Measurements from ENCODE around the gene PNLIPRP3. TPM values are rescaled to one million over a fixed set of nuclear protein-coding genes. Genes with fewer than 3 reads are reported as not detected.
A peak's percentile ranks its signal among the peaks of the same experiment; 100 is the strongest.

Gene PNLIPRP3
- polyA plus RNA-seq, 3 donors = not detected

DNA sequence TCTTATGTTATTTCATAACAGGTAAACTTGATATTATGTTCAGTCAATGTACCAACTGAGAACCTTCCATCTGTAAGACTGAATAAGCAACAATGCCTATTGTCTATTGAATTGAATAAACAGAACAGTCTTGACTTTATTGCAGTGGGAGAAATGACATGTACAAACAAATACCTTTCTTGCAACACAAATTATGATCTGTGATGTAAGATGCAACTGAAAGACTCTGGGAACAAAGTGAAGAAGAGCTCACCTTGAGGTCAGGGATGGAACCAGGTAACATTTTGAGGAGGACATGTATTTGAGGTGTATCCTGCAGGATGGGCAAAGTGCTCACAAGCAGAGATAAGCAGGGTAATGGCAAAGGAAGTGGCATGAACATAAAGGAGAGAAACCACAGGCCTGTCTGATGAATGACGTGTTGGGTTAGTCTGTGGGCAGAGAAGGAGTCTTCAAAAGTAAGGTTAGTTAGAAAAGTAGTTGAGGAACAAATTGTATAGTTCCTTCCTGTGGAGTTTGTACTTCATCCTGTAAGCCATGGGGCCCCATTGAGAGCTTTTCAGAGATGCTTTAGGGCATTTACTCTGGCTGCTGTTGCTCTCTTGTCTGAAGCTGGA, 9.5 kb downstream of the PNLIPRP3 start:
- no peak overlapping the region for H3K4me3 ChIP-seq (replicated peaks in 1 of 3; ENCODE audit: low read depth in 2 of 3, low read length in 3 of 3)
- no peaks in the 10 kb centered on the region for H4K20me1 ChIP-seq (ENCODE audit: insufficient read depth, low read length)
- Mint-ChIP-seq H3K4me1 (no peaks in the 10 kb centered on the region), H3K27ac (peak overlapping the region in 1 of 7 donors; percentile 36), H3K9me3 (no peaks in the 10 kb centered on the region), H3K4me3 (no peak overlapping the region), H3K36me3 (no peaks in the 10 kb centered on the region), H3K27me3 (ENCODE audit: low read depth in 3 of 3) (peaks cover 0 to 5% (median 1%) of the 10 kb centered on the region in 3 donors)
- no peaks in the 10 kb centered on the region for H3K4me1 ChIP-seq (ENCODE audit: control insufficient read depth in 1 of 2, insufficient read depth in 2 of 2, low read length in 2 of 2)
- intact Hi-C loops (cut with micrococcal nuclease) = no loop called here
- H3K27ac ChIP-seq (ENCODE audit: low read depth in 1 of 2, low read length in 2 of 2) = no peak overlapping the region
- no peak overlapping the region for H2AFZ ChIP-seq (ENCODE audit: insufficient read depth, low read depth, low read length, poor library complexity, severe bottlenecking)
- no peak for TF ChIP-seq CTCF (IDR thresholded peaks at IDR 0.05)
- no peak overlapping the region for H3K4me2 ChIP-seq (replicated peaks; ENCODE audit: extremely low read depth, low read length, poor library complexity, severe bottlenecking)
- H3K36me3 ChIP-seq (replicated peaks in 1 of 2; ENCODE audit: control insufficient read depth in 1 of 2, insufficient read depth in 2 of 2, low read length in 2 of 2) = no peaks in the 10 kb centered on the region
- no peaks in the 10 kb centered on the region for H3K27me3 ChIP-seq (ENCODE audit: control insufficient read depth in 2 of 2, insufficient read depth in 2 of 2, low read length in 2 of 2)
- no peaks in the 10 kb centered on the region for H3K9me3 ChIP-seq (replicated peaks in 1 of 2; ENCODE audit: control insufficient read depth in 1 of 2, insufficient read depth in 1 of 2, low read length in 2 of 2)
- H3K79me2 ChIP-seq (ENCODE audit: insufficient read depth, low read length) = no peaks in the 10 kb centered on the region
- no peak for DNase-seq
- no peak overlapping the region for H3K9ac ChIP-seq (ENCODE audit: insufficient read depth, low read length, poor library complexity, severe bottlenecking)
- WGBS (ENCODE audit: insufficient coverage) = 10% methylated on average over 1 of the region's 1 CpG

- no peaks in the 10 kb centered on the region for H4K20me1 ChIP-seq (ENCODE audit: insufficient read depth, low read length)
- no peaks in the 10 kb centered on the region for H3K9me3 ChIP-seq (replicated peaks in 1 of 2; ENCODE audit: control insufficient read depth in 1 of 2, insufficient read depth in 1 of 2, low read length in 2 of 2)
- no peaks in the 10 kb centered on the region for H3K27me3 ChIP-seq (ENCODE audit: control insufficient read depth in 2 of 2, insufficient read depth in 2 of 2, low read length in 2 of 2)
- H3K4me3 ChIP-seq (replicated peaks in 1 of 3; ENCODE audit: low read depth in 2 of 3, low read length in 3 of 3) = no peak overlapping the region
- Mint-ChIP-seq H3K9me3 (no peaks in the 10 kb centered on the region), H3K4me3 (no peak overlapping the region), H3K27me3 (ENCODE audit: low read depth in 3 of 3) (peaks cover 0 to 7% (median 0%) of the 10 kb centered on the region in 3 donors), H3K27ac (no peak overlapping the region), H3K36me3 (no peaks in the 10 kb centered on the region), H3K4me1 (no peaks in the 10 kb centered on the region)
- no CpG with 5 or more reads among the region's 5 CpGs for WGBS (ENCODE audit: insufficient coverage)
- no peaks in the 10 kb centered on the region for H3K36me3 ChIP-seq (replicated peaks in 1 of 2; ENCODE audit: control insufficient read depth in 1 of 2, insufficient read depth in 2 of 2, low read length in 2 of 2)
- DNase-seq = no peak
- no peak for TF ChIP-seq CTCF (IDR thresholded peaks at IDR 0.05)
- no peak overlapping the region for H3K9ac ChIP-seq (ENCODE audit: insufficient read depth, low read length, poor library complexity, severe bottlenecking)
- no peak overlapping the region for H3K4me2 ChIP-seq (replicated peaks; ENCODE audit: extremely low read depth, low read length, poor library complexity, severe bottlenecking)
- no peaks in the 10 kb centered on the region for H3K4me1 ChIP-seq (ENCODE audit: control insufficient read depth in 1 of 2, insufficient read depth in 2 of 2, low read length in 2 of 2)
- no peaks in the 10 kb centered on the region for H3K79me2 ChIP-seq (ENCODE audit: insufficient read depth, low read length)
- intact Hi-C loops (cut with micrococcal nuclease) = loop anchor here (5.0 kb wide), 1 partner anchor 52 kb away; no protein-coding TSS in a partner anchor
- no peak overlapping the region for H2AFZ ChIP-seq (ENCODE audit: insufficient read depth, low read depth, low read length, poor library complexity, severe bottlenecking)
- H3K27ac ChIP-seq (ENCODE audit: low read depth in 1 of 2, low read length in 2 of 2) = no peak overlapping the region
Measured at GRCh38 chr10:116440330-116441030, 12.8 kb downstream of the PNLIPRP3 start.

Measured in CD14-positive monocyte (primary cell).